Loucy (cell line): ENCODE data around the gene PER2.

Experiments
- CTCF ChIP-seq: fragments of 200-600 bp; sonication (generic); conservative IDR thresholded peaks from 2 replicates; pipeline ENCODE4 v1.5.1; 2014; ENCODE audit warnings: mild to moderate bottlenecking, antibody characterized with exemption, low read length
- EZH2phosphoT487 ChIP-seq: fragments of 200-600 bp; IDR thresholded peaks from 2 replicates; pipeline ENCODE4 v1.6.1; 2018; ENCODE audit warnings: antibody characterized with exemption, mild to moderate bottlenecking, moderate library complexity, borderline replicate concordance

- TF ChIP-seq CTCF, result no peak
- no peak for TF ChIP-seq EZH2phosphoT487
Observed at GRCh38 chr2:238274152-238274865, 14.1 kb downstream of the PER2 start.
